HG02610 (cell line): ENCODE measurements around the gene MZB1.
A peak's percentile ranks its signal among the peaks of the same experiment; 100 is the strongest.
"Not testable (repeated sequence)": the region's sequence is repeated elsewhere in the genome, so short reads cannot be mapped to it uniquely, and the experiment has no call there.

Source experiments
- ATAC-seq: cut with Tn5 transposase; IDR thresholded peaks from one replicate; pipeline ENCODE4 v1.9.1; 2021; ENCODE audit warnings: mild to moderate bottlenecking, moderate library complexity; ENCODE audit not compliant: unreplicated experiment

The MZB1 gene

DNA sequence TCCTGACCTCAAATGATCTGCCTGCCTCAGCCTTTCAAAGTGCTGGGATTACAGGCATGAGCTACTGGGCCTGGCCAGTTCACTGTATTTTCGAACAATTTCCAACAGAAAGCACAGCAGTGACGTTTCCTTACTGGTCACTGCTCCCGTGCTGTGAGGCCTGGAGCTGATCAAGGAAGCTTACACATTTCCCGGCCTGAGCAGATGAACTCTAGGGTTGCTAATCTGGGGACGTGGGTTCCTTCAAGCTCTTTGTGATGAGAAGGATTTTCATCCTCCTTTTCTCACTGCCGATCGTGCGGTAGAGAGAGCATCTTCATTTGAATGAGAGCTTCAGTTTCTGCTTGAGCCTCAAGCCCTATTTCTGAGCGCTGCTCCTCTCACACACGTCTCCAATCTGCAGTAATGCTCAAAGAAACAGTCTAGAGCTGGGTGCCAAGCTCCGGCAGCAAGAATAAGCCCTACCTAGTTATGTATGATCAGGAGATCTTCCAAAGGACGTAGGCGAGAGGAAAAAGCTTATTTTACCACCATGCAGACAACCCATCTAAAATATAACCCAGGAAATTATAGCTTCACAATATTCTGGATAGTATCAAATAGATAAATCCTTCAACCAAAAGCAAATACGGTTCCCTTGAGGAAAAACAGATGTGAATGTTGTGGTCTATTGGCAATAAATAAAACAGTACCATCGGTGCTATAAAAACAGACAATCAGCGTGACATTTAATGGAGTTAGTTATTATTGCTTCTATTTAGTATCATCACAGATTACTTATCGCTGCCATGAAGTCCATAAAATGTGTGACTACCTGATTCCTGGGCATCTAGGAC, 21.5 kb upstream of the MZB1 start:
- ATAC-seq = no peak

DNA sequence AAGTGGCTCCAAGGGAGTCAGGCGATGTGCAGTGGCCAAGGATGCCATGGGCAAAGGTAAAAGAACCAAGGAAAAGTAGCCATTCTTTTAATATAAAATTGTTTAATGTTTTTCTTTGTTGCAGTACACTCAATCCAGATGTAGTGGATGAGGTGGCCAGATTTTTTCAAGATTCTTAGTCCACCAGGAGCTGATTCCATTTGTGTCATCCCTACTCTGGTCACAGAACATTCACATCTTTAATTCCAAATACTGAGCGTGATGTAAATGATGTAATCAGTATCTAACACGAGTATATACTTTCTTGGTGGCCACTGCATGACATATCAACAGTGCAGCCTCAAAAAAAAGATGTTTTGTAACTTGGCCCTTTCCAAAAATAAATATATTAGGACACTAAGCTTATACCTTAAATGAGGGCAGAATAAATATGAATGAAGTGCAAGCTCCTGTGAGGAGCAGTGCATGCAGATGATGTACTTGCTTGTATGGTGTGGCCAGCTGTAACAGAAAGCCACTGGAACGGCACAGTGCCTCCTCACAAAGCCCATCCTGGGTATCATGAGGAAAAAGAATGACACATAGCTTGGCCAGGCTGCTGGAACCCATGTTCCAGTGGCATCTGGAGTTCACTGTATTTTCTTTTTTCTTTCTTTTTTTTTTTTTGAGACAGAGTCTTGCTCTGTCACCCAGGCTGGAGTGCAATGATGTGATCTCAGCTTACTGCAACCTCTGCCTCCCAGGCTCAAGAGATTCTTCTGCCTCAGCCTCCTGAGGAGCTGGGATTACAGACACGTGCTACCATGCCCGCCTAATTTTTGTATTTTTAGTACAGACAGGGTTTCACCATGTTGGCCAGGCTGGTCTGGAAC, 20.6 kb upstream of the MZB1 start:
- no peak for ATAC-seq

- ATAC-seq = not testable (repeated sequence)
Observed at GRCh38 chr5:139409116-139409515, 19.4 kb upstream of the MZB1 start.

DNA sequence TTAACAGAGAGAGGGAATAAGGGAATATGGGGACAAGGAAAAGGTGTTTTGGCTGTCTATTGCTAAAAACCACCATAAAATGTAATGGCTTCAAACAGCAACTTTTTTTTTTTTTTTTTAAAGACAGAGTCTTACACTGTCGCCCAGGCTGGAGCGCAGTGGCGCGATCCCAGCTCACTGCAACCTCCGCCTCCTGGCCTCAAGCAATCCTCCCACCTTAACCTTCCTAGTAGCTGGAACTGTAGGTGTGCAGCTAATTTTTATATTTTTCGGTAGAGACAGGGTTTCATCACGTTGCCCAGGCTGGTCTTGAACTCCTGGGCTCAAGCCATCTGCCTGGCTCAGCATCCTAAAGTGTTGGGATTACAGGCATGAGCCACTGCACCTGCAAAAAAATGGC, 18.5 kb upstream of the MZB1 start:
- ATAC-seq = no peak

- no peak for ATAC-seq
Observed at GRCh38 chr5:139407517-139407916, 17.8 kb upstream of the MZB1 start.

- no peak for ATAC-seq
Observed at GRCh38 chr5:139406963-139407362, 17.2 kb upstream of the MZB1 start.

DNA sequence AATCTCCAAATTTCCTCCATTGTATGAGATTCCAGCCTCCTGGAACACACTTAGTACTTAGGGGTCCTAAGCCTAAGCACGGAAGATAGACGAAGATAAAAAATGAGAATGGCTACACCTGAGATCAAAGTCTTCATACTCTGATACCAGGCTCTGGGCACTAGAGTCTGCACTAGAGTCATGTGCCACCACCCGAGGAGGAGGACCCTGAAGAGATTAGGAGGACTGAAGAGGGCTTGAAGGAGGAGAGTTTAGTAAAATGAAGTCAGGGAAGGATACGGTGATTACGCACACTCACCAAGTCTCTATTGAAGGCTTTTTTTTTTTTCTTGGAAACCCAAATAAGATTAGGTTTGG, 14.7 kb upstream of the MZB1 start:
- no peak for ATAC-seq

DNA sequence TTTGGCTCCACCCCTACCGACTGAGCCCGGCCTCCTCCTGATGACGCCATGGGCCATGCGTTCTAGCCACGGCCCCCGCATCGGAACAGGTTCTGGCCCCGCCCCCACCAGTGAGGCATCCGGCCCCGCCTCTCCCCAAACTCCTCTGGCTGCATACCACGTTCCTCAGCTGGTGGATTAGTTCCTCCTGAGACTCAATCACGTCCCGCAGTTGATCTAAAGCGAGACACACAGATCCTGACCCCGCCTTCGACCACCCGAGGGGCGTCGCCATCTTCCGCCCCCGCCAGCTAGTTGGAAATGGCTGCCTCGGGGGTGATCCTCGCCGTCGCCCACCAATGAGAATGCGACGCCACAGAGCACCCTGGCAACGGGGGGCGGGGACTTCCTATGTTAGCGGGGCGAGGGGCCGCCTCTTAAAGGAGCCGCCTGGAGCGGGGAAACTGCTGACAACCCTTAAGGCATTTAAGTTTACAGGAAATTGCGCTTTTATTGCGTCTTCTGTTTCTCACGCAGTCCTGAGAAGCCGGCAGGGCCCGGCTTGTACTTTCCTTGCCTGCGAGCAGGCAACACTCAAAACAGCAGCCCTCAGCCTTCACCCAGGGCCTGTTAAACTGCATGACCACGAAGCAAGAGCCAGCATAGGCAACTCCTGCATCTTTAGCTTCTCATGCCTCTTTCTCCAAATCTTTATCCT, 14.2 kb upstream of the MZB1 start, which contains the start of gene SPATA24:
Gene SPATA24, minus strand, starts transcription at position 303 of the 697 bp plus-strand sequence. Its CDS starts 29 bp downstream, at position 274.
- peak; percentile 76 for ATAC-seq

- ATAC-seq = no peak
Observed at GRCh38 chr5:139403418-139403786, 13.7 kb upstream of the MZB1 start.

GRCh38 chr5:139402561-139403158, 12.9 kb upstream of the MZB1 start:
- no peak for ATAC-seq

GRCh38 chr5:139401546-139401945, 11.8 kb upstream of the MZB1 start:
- ATAC-seq = no peak

DNA sequence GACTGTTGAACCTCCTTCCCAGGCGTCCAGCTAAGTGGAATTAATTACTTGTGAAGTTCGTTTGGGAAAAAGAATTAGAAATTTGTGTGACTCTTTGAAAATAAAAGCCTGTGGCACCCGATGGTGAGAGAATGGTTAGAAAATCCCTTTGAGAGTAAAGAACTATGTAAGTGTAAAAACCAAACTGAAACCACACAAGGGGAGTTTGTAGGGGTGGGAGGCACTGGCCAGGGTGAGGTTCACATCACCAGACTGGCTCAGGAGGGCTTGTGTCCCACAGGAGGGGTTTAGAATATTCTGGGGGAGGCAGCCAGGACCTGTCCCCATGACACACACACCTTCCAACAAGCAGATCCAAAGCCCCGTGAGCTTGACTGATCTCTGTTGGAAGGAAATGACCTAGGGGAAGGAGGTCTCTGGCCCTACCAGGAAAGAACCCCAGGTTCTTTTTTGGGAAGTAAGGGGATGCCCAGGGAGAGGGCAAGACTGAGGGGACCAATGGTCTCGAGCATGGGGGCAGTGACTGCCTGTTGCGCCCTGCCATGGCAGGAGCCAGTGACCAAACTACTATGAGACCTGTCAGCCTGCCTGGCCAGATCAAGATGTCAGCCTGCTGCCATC, 9.9 kb upstream of the MZB1 start:
- peak; percentile 53 for ATAC-seq

- no peak for ATAC-seq
Observed at GRCh38 chr5:139397921-139398320, 8.2 kb upstream of the MZB1 start.

- ATAC-seq = no peak
Observed at GRCh38 chr5:139396691-139397090, 7.0 kb upstream of the MZB1 start.

GRCh38 chr5:139395844-139396640, 6.3 kb upstream of the MZB1 start:
- no peak for ATAC-seq

DNA sequence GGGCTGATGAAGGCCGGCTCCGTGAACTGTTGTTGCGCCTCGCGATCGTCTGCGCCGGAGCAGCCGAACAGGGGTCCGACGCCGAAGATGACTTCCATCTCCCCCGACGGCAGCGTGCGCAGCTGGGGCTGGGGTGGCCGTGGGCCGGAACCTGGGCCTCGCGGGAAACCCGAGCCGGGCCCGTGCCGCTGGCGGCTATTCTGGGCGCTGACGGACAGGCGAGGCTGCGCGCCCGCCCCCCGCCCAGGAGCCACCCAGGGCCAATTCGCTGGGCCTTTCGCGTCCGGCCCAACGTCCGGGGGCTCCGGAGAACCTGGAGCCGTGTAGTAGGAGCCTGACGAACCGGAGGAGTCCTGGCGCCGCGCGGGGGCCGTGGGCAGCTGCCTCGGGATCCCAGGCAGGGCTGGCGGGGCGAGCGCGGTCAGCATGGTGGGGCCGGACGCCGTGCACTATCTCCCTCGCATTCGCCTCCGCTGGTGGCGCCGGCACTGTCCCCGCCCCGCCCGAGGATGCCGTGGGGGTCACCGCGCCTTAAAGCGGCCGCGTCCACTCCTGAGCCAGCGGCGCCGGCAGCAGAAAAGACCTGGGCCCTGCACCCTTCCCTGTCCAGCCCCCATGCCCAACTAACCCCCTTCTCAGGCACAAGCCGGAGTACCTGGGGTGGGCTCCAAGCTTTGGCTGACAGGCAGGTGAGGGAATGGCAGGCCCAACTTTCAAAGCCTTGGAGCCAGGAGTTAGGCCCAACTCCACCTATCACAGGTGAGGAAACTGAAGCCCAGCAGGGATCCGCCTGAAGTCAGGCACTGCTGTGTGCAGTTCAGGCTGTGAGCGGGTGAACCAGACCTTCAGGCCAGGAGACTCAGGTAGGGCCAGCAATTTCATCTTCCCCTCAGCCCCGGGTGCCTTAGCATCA, 5.2 kb upstream of the MZB1 start, which contains the start of gene PROB1:
Gene PROB1, minus strand, starts transcription at position 451 of the 913 bp plus-strand sequence. Its CDS starts 23 bp downstream, at position 428.
- ATAC-seq = no peak

- ATAC-seq = no peak
Observed at GRCh38 chr5:139394123-139394653, 4.5 kb upstream of the MZB1 start.

DNA sequence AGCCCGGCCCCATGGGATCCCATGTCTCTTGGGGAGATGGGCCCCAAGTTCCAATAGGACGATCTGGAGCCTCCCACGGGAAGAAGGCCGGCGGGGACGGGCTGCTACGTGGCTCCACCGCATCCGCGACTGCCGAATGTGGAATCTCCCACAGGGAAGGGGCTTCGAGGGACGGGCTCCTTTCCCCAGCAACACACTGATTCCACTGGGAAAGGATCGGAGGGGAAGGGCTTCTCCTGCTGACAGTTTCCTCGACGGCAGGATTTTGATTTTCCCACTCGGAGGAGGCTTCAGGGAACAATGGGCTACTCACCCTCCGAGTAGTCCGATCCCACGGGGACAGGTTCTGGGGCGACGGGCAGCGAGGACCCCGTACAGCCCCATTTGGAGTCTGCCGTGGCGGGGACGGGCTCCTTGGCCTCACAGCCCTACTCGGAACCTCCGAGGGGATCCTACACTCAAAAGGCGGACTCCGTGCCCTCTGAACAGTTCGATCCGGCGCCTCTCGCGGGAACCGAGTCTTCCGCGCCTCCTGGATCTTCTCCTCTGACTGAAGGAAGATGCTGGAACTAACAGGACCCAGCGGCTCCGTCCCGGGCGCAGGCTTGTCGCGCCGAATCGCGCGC, 3.9 kb upstream of the MZB1 start:
- no peak for ATAC-seq
